AG08396 (cell line): ENCODE data around the gene OR8D1.
A peak's percentile ranks its signal among the peaks of the same experiment; 100 is the strongest.
"Not testable (repeated sequence)": the region's sequence is repeated elsewhere in the genome, so short reads cannot be mapped to it uniquely, and the experiment has no call there.

Experiments used
- DNase-seq: peaks from one replicate; pipeline ENCODE4 v3.0.0; 2012; ENCODE audit warnings: low spot score, mixed read lengths

OR8D1 gene

DNA sequence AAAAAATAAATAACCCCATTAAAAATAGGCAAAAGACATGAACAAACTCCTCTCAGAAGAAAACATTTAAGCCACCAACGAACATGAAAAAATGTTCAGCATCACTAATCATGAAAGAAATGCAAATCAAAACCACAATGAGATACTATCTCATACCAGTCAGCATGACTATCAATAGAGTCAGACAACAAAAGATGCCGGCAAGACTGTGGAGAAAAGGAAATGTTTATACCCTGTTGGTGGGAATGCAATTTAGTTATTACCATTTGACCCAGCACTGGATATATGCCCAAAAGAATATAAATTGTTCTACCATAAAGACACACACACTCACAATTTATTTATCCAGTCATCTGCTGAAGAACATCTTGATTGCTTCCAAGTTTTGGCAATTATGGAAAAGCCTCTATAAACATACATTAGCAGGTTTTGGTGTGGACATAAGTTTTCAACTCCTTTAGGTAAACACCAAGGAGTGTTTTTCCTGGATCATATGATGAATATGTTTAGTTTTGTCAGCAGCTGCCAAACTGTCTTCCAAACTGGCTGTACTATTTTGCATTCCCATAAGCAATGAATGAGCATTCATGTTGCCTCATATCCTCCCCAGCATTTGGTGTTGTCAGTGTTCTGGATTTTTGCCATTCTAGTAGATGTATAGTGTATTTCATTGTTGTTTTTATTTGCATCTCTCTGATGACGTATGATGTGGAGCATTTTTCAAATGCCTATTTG, 28.0 kb downstream of the OR8D1 start:
- DNase-seq, result no peak

DNA sequence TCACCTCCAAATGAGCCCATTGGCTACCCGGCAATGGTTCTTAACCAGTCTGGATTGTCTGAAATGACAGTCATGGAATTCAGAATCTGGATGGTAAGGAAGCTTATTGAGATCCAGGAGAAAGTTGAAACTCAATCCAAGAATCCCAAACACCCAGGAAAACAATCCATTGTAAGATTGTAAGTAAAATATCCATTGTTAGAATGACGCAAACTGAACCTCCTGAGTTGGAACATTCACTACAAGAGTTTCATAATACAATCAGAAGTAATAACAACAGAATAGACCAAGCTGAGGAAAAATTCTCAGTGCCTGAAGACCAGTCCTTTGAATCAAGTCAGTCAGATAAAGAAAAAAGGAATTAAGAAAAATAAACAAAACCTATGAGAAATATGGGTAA, 35.5 kb downstream of the OR8D1 start:
- no peak for DNase-seq

DNA sequence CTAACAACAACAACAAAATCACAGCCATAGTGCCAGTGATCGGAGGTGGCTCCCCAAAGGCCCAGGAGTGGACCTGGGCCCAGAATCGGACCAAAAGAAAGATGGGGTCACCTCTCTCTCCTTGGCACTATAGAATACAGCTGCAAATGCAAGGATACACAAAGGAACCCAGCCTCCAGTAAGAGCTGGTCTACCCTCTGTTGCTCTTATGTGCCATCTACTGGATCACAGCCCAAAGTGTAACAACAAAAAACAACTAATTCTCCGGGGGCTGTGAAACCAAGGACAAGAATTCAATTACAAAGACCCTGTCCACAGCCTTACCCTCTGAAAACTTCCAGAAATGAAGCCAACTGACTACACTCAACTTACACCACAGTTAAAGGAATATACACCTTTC, 35.9 kb downstream of the OR8D1 start:
- no peak for DNase-seq

DNA sequence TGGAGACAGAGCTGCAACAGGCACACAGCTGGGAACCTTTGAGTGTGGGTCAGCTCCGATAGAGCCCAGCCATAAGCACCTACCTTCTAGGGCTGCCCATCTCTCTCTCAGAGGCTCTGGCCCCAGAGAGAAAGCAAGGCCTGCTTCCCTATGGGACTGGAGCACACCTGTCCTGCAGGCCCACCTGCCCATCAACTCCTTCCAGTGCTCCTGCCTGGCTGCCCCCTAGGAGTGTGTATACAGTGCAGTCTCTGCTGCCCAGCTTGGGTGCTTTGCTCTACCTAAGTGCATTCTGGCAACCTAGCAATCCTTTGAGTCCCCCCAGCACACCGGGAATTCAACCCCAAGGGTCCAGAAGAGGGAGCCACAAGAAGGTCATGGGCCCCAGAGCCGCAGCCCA, 36.5 kb downstream of the OR8D1 start:
- DNase-seq, result no peak

DNA sequence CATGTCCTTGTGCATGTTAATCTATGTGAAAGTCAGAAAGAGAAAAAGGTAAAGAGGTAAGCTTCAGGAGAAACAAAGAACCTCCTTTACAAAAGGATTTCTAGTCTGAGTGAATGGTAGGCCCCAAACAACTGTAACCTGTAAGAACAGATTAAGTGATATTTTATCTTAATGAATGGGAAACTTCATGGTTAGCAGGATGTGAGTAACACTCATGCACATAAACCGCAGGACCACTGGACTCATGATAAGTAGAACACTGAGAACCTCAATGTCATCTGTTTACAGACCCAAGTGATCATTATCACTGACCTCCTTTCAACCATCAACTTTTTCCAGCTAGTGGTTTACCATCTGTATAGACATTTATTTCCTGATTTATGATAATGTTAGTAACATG, 37.7 kb downstream of the OR8D1 start:
- DNase-seq, result peak; percentile 6

DNA sequence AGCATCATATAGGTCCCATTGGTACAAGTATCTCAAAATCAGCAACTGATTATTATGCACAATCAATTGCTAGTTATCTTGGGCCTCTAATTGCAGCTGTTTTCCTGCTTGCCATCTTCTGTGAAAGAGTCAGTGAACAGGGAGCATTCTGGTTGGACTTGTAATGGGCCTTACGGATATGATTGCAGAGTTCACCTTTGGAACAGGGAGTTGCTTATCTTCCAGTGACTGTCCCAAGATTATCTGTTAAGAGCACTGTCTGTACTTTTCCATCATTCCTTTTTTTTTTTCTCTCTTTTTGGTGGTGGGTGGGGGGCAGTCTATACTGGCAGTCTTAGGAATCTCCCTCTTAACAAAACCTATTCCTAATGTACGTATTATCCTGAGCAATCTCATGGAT, 39.7 kb downstream of the OR8D1 start:
- DNase-seq, result no peak

DNA sequence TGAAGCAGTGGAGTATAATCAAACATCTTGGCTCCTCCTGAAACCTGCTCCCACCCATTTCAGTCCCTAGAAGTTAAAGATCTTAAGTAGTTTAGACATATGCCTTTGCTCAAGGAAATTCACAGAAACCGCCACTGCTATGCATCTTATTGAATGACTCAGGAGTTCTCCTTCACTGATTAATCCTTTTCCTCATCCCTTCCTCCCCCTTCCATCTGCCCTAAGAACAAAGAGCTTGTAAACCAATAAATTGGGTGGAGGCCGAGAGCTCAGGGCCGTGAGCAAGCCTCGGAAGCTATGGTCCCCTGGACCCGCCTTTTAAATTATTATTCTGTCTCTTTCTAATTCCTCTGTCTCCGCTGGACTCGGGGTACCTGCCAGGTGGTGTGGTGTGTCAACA, 42.9 kb downstream of the OR8D1 start:
- DNase-seq, result not testable (repeated sequence)

DNA sequence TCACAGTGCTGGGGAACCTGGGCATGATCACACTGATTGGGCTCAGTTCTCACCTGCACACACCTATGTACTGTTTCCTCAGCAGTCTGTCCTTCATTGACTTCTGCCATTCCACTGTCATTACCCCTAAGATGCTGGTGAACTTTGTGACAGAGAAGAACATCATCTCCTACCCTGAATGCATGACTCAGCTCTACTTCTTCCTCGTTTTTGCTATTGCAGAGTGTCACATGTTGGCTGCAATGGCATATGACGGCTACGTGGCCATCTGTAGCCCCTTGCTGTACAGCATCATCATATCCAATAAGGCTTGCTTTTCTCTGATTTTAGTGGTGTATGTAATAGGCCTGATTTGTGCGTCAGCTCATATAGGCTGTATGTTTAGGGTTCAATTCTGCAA, 48.7 kb downstream of the OR8D1 start:
- DNase-seq, result not testable (repeated sequence)

DNA sequence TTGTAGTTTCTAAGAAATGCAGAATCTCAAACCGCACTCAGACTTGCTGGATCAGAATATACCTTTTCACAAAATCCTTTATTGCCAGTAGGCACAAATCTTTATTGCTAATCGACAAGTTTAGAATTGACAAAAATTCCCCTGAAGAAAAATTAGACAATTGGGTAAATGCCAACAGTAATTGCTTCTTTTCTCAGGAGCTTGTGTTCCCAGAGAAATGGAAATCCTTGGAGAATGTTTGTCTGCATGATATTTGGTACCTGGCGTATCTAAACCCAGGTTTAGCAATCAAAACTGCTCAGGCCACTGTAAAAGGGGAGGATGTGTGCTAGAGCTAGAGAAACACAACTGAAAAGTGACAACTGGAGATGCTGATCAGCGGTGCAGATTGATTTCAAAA, 57.7 kb downstream of the OR8D1 start, which contains the start of gene OR8G5:
TSS of gene OR8G5 (plus strand) at position 301 of the 400 bp plus-strand sequence. CDS start 8,556 bp downstream, outside the sequence.
- no peak for DNase-seq
